SK-N-SH (cell line): ENCODE measurements around the gene SEMA3A. TPM values are rescaled to one million over a fixed set of nuclear protein-coding genes. Genes with fewer than 3 reads are reported as not detected.

Experiments
- CTCF ChIA-PET: fragments of 300-600, 350-600 bp; formaldehyde crosslinking; extraction: SDS; loops from one replicate; lab custom pipeline; 2021; lab: Yijun Ruan, JAX
- POLR2A ChIA-PET: fragments of 350-600 bp; sonication (Branson Sonifier 250); formaldehyde crosslinking; extraction: SDS; loops from one replicate; lab custom pipeline; 2020; ENCODE audit warnings: antibody characterized with exemption, inconsistent platforms; lab: Yijun Ruan, JAX
- DNase-seq: peaks from one replicate; pipeline ENCODE4 v3.0.0; 2012
- H2AFZ ChIP-seq: fragments of 200-600 bp; sonication (generic); 2 replicates; pipeline ENCODE4 v1.8.1; 2016; ENCODE audit warnings: antibody characterized with exemption, mild to moderate bottlenecking, low read depth
- H3F3A ChIP-seq: fragments of 200-600 bp; sonication (generic); replicated peaks from 2 replicates; pipeline ENCODE3; 2016; ENCODE audit warnings: antibody characterized with exemption, mild to moderate bottlenecking; ENCODE audit not compliant: insufficient read depth
- H3K27ac ChIP-seq, 2 experiments: fragments of 200-500 bp in 1 of 2; fragments of 200-600 bp in 1 of 2; sonication (Bioruptor generic) in 1 of 2; sonication (generic), shearing (Covaris generic) in 1 of 2; 2 replicates each; pipeline versions ENCODE4 v1.5.1 to v1.6.1; 2014 to 2016; ENCODE audit warnings: low read depth in 2 of 2, inconsistent platforms in 1 of 2, low read length in 1 of 2, mild to moderate bottlenecking in 1 of 2, mixed read lengths in 1 of 2
- H3K27me3 ChIP-seq: fragments of 200-600 bp; sonication (generic), shearing (Covaris generic); 2 replicates; pipeline ENCODE4 v1.6.1; 2016; ENCODE audit warnings: mixed run types; ENCODE audit not compliant: insufficient read depth
- H3K36me3 ChIP-seq, 2 experiments: fragments of 200-500 bp in 1 of 2; fragments of 200-600 bp in 1 of 2; sonication (Bioruptor generic) in 1 of 2; sonication (generic) in 1 of 2; replicated peaks in 1 of 2; 2 replicates each; pipeline versions ENCODE3 to v1.5.1; 2014 to 2016; ENCODE audit warnings: low read length in 1 of 2, mild to moderate bottlenecking in 1 of 2; ENCODE audit not compliant: insufficient read depth in 2 of 2, control insufficient read depth in 1 of 2
- H3K4me1 ChIP-seq, 2 experiments: fragments of 200-500 bp in 1 of 2; fragments of 200-600 bp in 1 of 2; sonication (Bioruptor generic) in 1 of 2; sonication (generic), shearing (Covaris generic) in 1 of 2; 2 replicates each; pipeline versions ENCODE4 v1.5.1 to v1.6.1; 2014 to 2016; ENCODE audit warnings: low read depth in 1 of 2, low read length in 1 of 2, mixed run types in 1 of 2; ENCODE audit not compliant: insufficient read depth in 2 of 2, control insufficient read depth in 1 of 2
- H3K4me2 ChIP-seq: fragments of 200-600 bp; sonication (generic), shearing (Covaris generic); 2 replicates; pipeline ENCODE4 v1.6.1; 2017; ENCODE audit warnings: mixed run types
- H3K4me3 ChIP-seq, 2 experiments: fragments of 200-500 bp in 1 of 2; fragments of 200-600 bp in 1 of 2; sonication (Bioruptor generic) in 1 of 2; sonication (generic), shearing (Covaris generic) in 1 of 2; 2 replicates each; pipeline versions ENCODE4 v1.5.1 to v1.8.1; 2014 to 2016; ENCODE audit warnings: low read depth in 2 of 2, inconsistent platforms in 1 of 2, low read length in 1 of 2, mild to moderate bottlenecking in 1 of 2, mixed read lengths in 1 of 2, moderate library complexity in 1 of 2
- H3K79me2 ChIP-seq: fragments of 200-600 bp; sonication (generic); 2 replicates; pipeline ENCODE4 v1.8.1; 2017; ENCODE audit warnings: mild to moderate bottlenecking; ENCODE audit not compliant: insufficient read depth
- H3K9ac ChIP-seq: fragments of 200-600 bp; sonication (generic); 2 replicates; pipeline ENCODE4 v1.6.1; 2017; ENCODE audit warnings: mixed run types
- H3K9me2 ChIP-seq: fragments of 200-600 bp; sonication (generic); 2 replicates; pipeline ENCODE4 v1.6.1; 2017; ENCODE audit warnings: mixed run types
- H3K9me3 ChIP-seq: fragments of 200-600 bp; sonication (generic); 2 replicates; pipeline ENCODE4 v1.6.1; 2017; ENCODE audit warnings: mixed run types, mild to moderate bottlenecking, moderate library complexity
- H4K20me1 ChIP-seq: fragments of 200-600 bp; sonication (generic); 2 replicates; pipeline ENCODE4 v1.6.1; 2017; ENCODE audit warnings: mild to moderate bottlenecking, mixed run types; ENCODE audit not compliant: insufficient read depth
- EP300 ChIP-seq, 2 experiments: IDR thresholded peaks; 2 replicates each; pipeline versions ENCODE4 v1.4.0 to v1.6.1; 2012; ENCODE audit warnings: borderline replicate concordance in 1 of 2, low read depth in 1 of 2, low read length in 1 of 2
- EZH2phosphoT487 ChIP-seq: fragments of 200-600 bp; sonication (generic); IDR thresholded peaks from 2 replicates; pipeline ENCODE4 v1.6.1; 2017; ENCODE audit warnings: low read depth, mixed run types, mild to moderate bottlenecking, antibody characterized with exemption, moderate library complexity, borderline replicate concordance
- JUND ChIP-seq: IDR thresholded peaks from 2 replicates; pipeline ENCODE4 v1.4.0; 2012
- NRF1 ChIP-seq: IDR thresholded peaks from 2 replicates; pipeline ENCODE4 v1.6.1; 2012; ENCODE audit warnings: low read depth, mild to moderate bottlenecking, low read length
- TAF1 ChIP-seq: IDR thresholded peaks from 2 replicates; pipeline ENCODE4 v1.6.1; 2012; ENCODE audit warnings: low read depth, mild to moderate bottlenecking, low read length, moderate library complexity, borderline replicate concordance
- WGBS: methylation state at CpG from one replicate; pipeline ENCODE4 v1.1.6; 2017; ENCODE audit warnings: low lambda C conversion rate; 5-methylcytosine and 5-hydroxymethylcytosine counted together
- polyA plus RNA-seq, 3 experiments: library from polyadenylated mRNA; depleted of rRNA; stranded (reverse); fragments of >200 nt; gene quantifications; 2 replicates each; pipeline ENCODE4 v1.2.3, GENCODE V29; 2012
- TF ChIP-seq, protein P1 (sequence below): fragments of 150-350 bp; IDR thresholded peaks from 2 replicates; pipeline ENCODE4 v1.6.1; 2016; ENCODE audit warnings: mild to moderate bottlenecking, low read depth, low read length
- TF ChIP-seq, protein P2 (sequence below): IDR thresholded peaks from 2 replicates; pipeline ENCODE4 v1.4.0; 2012; ENCODE audit warnings: low read depth, borderline replicate concordance

Gene SEMA3A
- polyA plus RNA-seq, 1 of the 3 experiments (the other 2 are of a cell fraction), result 15.9 TPM

DNA sequence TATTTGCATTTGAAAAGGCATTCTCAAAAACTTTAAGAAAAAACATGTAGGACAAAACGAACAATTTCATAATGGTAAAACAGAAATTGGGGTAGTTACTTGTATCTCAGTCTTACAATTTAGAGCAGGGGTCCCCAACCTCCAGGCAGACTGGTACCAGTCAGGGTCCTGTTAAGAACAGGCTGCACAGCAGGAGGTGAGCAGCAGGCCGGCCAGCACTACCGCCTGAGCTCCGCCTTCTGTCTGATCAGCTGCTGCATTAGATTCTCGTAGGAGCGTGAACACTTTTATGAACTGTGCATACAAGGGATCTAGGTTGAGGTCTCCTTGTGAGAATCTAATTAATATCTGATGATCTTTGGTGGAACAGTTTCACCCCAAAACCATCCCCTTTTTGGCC lies 77.3 kb downstream of the SEMA3A start:
- no peak for TF ChIP-seq JUND
- no peaks in the 10 kb centered on the region for H3K9me2 ChIP-seq
- no peaks in the 10 kb centered on the region for H3K9me3 ChIP-seq
- H3K4me3 ChIP-seq, result no peak overlapping the region
- H3K4me2 ChIP-seq, result no peak overlapping the region
- H3K27me3 ChIP-seq, result no peaks in the 10 kb centered on the region
- CTCF ChIA-PET, result interaction anchor here (1.3 kb wide), 1 partner anchor 17 kb away, joined by 3 read pairs; no protein-coding TSS in a partner anchor
- H3K79me2 ChIP-seq, result no peaks in the 10 kb centered on the region
- no peak for DNase-seq
- H3K9ac ChIP-seq, result no peak overlapping the region
- POLR2A ChIA-PET, result no interaction called here
- peaks cover 4% of the 10 kb centered on the region for H3F3A ChIP-seq
- H4K20me1 ChIP-seq, result no peaks in the 10 kb centered on the region
- H3K4me1 ChIP-seq, result peaks cover 2 to 29% of the 10 kb centered on the region in 2 experiments; a peak in 3 of 4 replicates
- H3K36me3 ChIP-seq, result no peaks in the 10 kb centered on the region
- no peak overlapping the region for H3K27ac ChIP-seq
- no peak overlapping the region for H2AFZ ChIP-seq
- 99% methylated on average over 3 of the region's 6 CpGs for WGBS

DNA sequence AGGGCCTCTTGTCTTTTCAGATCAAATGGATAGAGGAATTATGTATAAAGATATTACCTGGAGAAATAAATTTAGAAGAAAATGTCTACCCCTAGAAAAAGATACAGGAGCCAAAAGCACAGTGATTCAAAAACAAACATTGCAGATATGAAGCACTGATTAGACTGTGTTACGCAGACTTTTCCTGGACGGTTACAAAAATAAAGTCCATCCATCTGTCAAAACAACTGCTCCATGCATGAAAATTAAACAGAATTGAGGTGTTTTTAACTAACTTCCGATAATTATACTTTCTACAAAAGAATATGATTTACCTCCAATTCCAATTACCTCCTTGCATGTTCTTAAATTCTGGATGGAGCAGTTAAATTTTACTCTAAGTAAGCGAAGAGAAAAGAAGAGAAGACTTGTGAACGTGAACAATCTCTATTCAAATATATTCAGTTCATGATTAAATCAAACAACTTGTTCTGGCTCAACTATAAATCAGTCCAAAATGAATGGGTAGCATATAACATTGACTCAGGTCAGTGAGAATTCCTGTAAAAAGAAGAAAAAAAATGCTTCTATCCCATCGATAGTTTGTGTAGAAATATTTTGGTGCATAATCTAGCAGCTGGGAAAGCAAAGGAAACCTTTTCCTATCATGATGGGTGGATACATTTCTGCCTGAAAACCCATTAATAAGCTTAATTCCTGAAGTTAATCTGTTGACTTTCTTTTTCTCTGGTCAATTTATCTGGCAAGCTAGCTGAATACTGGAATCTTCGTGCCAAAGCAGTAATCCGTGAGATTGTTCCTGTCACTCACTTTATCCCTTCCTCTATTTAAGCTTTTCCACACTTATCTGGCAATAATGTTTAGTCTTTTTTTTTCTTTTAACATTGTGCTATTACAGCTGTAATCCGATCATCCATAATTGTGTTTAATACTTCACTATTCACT lies 80.4 kb downstream of the SEMA3A start:
- TF ChIP-seq, protein P1, sequence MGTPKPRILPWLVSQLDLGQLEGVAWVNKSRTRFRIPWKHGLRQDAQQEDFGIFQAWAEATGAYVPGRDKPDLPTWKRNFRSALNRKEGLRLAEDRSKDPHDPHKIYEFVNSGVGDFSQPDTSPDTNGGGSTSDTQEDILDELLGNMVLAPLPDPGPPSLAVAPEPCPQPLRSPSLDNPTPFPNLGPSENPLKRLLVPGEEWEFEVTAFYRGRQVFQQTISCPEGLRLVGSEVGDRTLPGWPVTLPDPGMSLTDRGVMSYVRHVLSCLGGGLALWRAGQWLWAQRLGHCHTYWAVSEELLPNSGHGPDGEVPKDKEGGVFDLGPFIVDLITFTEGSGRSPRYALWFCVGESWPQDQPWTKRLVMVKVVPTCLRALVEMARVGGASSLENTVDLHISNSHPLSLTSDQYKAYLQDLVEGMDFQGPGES, result no peak
- TF ChIP-seq NRF1 (no peak), EZH2phosphoT487 (no peak), EP300 (IDR thresholded peaks at IDR 0.05; ENCODE audit: borderline replicate concordance in 1 of 2, low read depth in 1 of 2, low read length in 1 of 2) (no peak), TAF1 (no peak)
- TF ChIP-seq, protein P2, sequence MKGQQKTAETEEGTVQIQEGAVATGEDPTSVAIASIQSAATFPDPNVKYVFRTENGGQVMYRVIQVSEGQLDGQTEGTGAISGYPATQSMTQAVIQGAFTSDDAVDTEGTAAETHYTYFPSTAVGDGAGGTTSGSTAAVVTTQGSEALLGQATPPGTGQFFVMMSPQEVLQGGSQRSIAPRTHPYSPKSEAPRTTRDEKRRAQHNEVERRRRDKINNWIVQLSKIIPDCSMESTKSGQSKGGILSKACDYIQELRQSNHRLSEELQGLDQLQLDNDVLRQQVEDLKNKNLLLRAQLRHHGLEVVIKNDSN, result no peak
- WGBS, result 88% methylated on average over 9 of the region's 9 CpGs
- no peaks in the 10 kb centered on the region for H3K9me2 ChIP-seq
- no peaks in the 10 kb centered on the region for H3K27me3 ChIP-seq
- no peak overlapping the region for H3K4me2 ChIP-seq
- no peak overlapping the region for H3K9ac ChIP-seq
- ChIA-PET CTCF (no interaction called here), POLR2A (no interaction called here)
- no peak overlapping the region for H3K4me3 ChIP-seq
- no peaks in the 10 kb centered on the region for H3K9me3 ChIP-seq
- H3K79me2 ChIP-seq, result no peaks in the 10 kb centered on the region
- peaks cover 4% of the 10 kb centered on the region for H3F3A ChIP-seq
- H3K4me1 ChIP-seq, result peaks cover 2 to 30% of the 10 kb centered on the region in 2 experiments; a peak in 3 of 4 replicates
- no peak overlapping the region for H3K27ac ChIP-seq
- DNase-seq, result no peak
- H2AFZ ChIP-seq, result no peak overlapping the region
- peaks cover 0 to 2% of the 10 kb centered on the region in 2 experiments for H3K36me3 ChIP-seq
- H4K20me1 ChIP-seq, result no peaks in the 10 kb centered on the region
